ENCODE measurements around the gene ZNF76. TPM values are rescaled to one million over a fixed set of nuclear protein-coding genes. Genes with fewer than 3 reads are reported as not detected.

ZNF76 gene
- total RNA-seq, 1 experiment from 2014 or later, result 39.9 TPM

GRCh38 chr6:35242486-35242885 is 17.0 kb upstream of the ZNF76 start:
- TF ChIP-seq CTCF (conservative IDR thresholded peaks at IDR 0.05), result no peak
- no peak for TF ChIP-seq EZH2 (IDR thresholded peaks at IDR 0.05; ENCODE audit: low read depth)
- no peaks in the 10 kb centered on the region for H3K27me3 ChIP-seq (ENCODE audit: insufficient read depth, low read depth)
- peaks cover 11% of the 10 kb centered on the region for H3F3A ChIP-seq (ENCODE audit: insufficient read depth, low read depth)
- no peaks in the 10 kb centered on the region for H3K79me2 ChIP-seq (ENCODE audit: low read depth)
- no peak for DNase-seq
- H3K4me2 ChIP-seq, result no peak overlapping the region; the same call in 1 of the 2 replicates
- H2AFZ ChIP-seq, result no peak overlapping the region
- no peaks in the 10 kb centered on the region for H3K9me2 ChIP-seq (ENCODE audit: insufficient read depth)
- H3K36me3 ChIP-seq (ENCODE audit: low read depth), result no peaks in the 10 kb centered on the region
- peaks cover 20% of the 10 kb centered on the region for H3K4me1 ChIP-seq (replicated peaks; ENCODE audit: insufficient read depth)
- peak overlapping the region; percentile 47; the same call in 1 of the 2 replicates for H3K27ac ChIP-seq
- H4K20me1 ChIP-seq (ENCODE audit: insufficient read depth), result no peaks in the 10 kb centered on the region
- no peak overlapping the region for H3K4me3 ChIP-seq
- ChIA-PET POLR2A (ENCODE audit: unreplicated experiment) (no interaction called here), CTCF (no interaction called here)
- H3K9me3 ChIP-seq (ENCODE audit: insufficient read depth, low read depth), result no peaks in the 10 kb centered on the region
- intact Hi-C loops (cut with micrococcal nuclease; ENCODE audit: unreplicated experiment), result loop anchor here (5.0 kb wide), 1 partner anchor 715 kb away; no protein-coding TSS in a partner anchor
- no TSS peak for BruUV-seq (replicated peaks)

- BruUV-seq (replicated peaks), result no TSS peak
Observed at GRCh38 chr6:35242906-35243305, 16.6 kb upstream of the ZNF76 start.

GRCh38 chr6:35243386-35243958 is 16.1 kb upstream of the ZNF76 start:
- H3F3A ChIP-seq (ENCODE audit: insufficient read depth, low read depth), result peaks cover 11% of the 10 kb centered on the region

More at GRCh38 chr6:35242906-35243305, 16.6 kb upstream of the ZNF76 start:
- Histone ChIP-seq H3K4me2 (no peak overlapping the region), H3K36me3 (ENCODE audit: low read depth) (no peaks in the 10 kb centered on the region), H3K9me2 (ENCODE audit: insufficient read depth) (no peaks in the 10 kb centered on the region), H2AFZ (no peak overlapping the region), H3K27ac (no peak overlapping the region), H3F3A (ENCODE audit: insufficient read depth, low read depth) (peaks cover 11% of the 10 kb centered on the region), H3K4me3 (no peak overlapping the region), H4K20me1 (ENCODE audit: insufficient read depth) (no peaks in the 10 kb centered on the region), H3K4me1 (replicated peaks; ENCODE audit: insufficient read depth) (peaks cover 20% of the 10 kb centered on the region), H3K9me3 (ENCODE audit: insufficient read depth, low read depth) (no peaks in the 10 kb centered on the region), H3K79me2 (ENCODE audit: low read depth) (no peaks in the 10 kb centered on the region), H3K27me3 (ENCODE audit: insufficient read depth, low read depth) (no peaks in the 10 kb centered on the region)
- ChIA-PET POLR2A (ENCODE audit: unreplicated experiment) (no interaction called here), CTCF (no interaction called here)
- DNase-seq, result no peak
- intact Hi-C loops (cut with micrococcal nuclease; ENCODE audit: unreplicated experiment), result loop anchor here (5.0 kb wide), 1 partner anchor 716 kb away; no protein-coding TSS in a partner anchor
- TF ChIP-seq EZH2 (IDR thresholded peaks at IDR 0.05; ENCODE audit: low read depth) (no peak), CTCF (conservative IDR thresholded peaks at IDR 0.05) (no peak)

More at GRCh38 chr6:35243386-35243958, 16.1 kb upstream of the ZNF76 start:
- Histone ChIP-seq H3K79me2 (ENCODE audit: low read depth) (no peaks in the 10 kb centered on the region), H3K4me2 (no peak overlapping the region), H4K20me1 (ENCODE audit: insufficient read depth) (no peaks in the 10 kb centered on the region), H3K27ac (no peak overlapping the region), H3K4me3 (no peak overlapping the region), H3K4me1 (replicated peaks; ENCODE audit: insufficient read depth) (peaks cover 20% of the 10 kb centered on the region), H3K9me3 (ENCODE audit: insufficient read depth, low read depth) (no peaks in the 10 kb centered on the region), H3K27me3 (ENCODE audit: insufficient read depth, low read depth) (no peaks in the 10 kb centered on the region), H2AFZ (no peak overlapping the region), H3K9me2 (ENCODE audit: insufficient read depth) (no peaks in the 10 kb centered on the region), H3K36me3 (ENCODE audit: low read depth) (no peaks in the 10 kb centered on the region)
- CTCF ChIA-PET, result no interaction called here
- DNase-seq, result no peak
- no TSS peak for BruUV-seq (replicated peaks)
- intact Hi-C loops (cut with micrococcal nuclease; ENCODE audit: unreplicated experiment), result loop anchor here (5.0 kb wide), 1 partner anchor 716 kb away; no protein-coding TSS in a partner anchor
- POLR2A ChIA-PET (ENCODE audit: unreplicated experiment), result no interaction called here
- no peak for TF ChIP-seq EZH2 (IDR thresholded peaks at IDR 0.05; ENCODE audit: low read depth)
- no peak for TF ChIP-seq CTCF (conservative IDR thresholded peaks at IDR 0.05)
